Measurements from ENCODE around the gene OR56A5. TPM values are rescaled to one million over a fixed set of nuclear protein-coding genes. Genes with fewer than 3 reads are reported as not detected.

The OR56A5 gene
- total RNA-seq, 1 experiment from 2014 or later = not detected

DNA sequence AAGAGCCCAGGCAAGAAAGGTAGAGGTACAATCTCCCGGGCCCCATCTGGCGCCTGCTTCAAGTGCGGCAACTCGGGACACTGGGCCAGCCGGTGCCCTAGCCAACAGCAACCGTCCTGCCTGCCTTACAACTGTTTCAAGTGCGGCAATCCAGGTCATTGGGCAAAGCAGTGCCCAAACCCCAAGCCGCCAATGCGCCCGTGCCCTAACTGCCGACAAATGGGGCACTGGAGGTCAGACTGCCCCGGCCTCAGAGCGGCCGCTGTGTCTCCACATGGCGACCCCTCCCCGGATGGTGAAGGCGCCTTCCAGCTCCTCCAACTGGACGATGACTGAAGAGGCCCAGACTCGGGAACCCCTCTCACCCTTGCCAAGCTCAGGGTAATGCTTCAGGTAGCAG lies 37.7 kb downstream of the OR56A5 start:
- no peaks in the 10 kb centered on the region for H3K4me1 Mint-ChIP-seq
- Histone ChIP-seq H2BK20ac (ENCODE audit: low read depth, low read length, poor library complexity, severe bottlenecking) (no peak overlapping the region), H3T11ph (ENCODE audit: low read length) (no peak overlapping the region), H4K8ac (replicated peaks; ENCODE audit: insufficient read length, low read depth, low read length) (no peak overlapping the region), H3K27ac (ENCODE audit: insufficient read length, low read depth, low read length) (no peak overlapping the region), H3K4ac (ENCODE audit: low read depth, low read length) (no peak overlapping the region), H3K4me2 (ENCODE audit: insufficient read depth, insufficient read length, low read length) (no peak overlapping the region), H2BK5ac (ENCODE audit: insufficient read length, low read length) (no peak overlapping the region), H2AK5ac (ENCODE audit: insufficient read length, low read length) (no peak overlapping the region), H4K91ac (ENCODE audit: insufficient read length, low read depth, low read length) (no peak overlapping the region), H3K27me3 (ENCODE audit: insufficient read depth, low read length) (no peaks in the 10 kb centered on the region), H3K56ac (ENCODE audit: insufficient read length, low read depth, low read length) (no peak overlapping the region), H3K23me2 (ENCODE audit: insufficient read length, low read depth, low read length, poor library complexity, severe bottlenecking) (peaks cover 2% of the 10 kb centered on the region), H3K14ac (ENCODE audit: insufficient read depth, low read length) (no peak overlapping the region), H3K23ac (ENCODE audit: insufficient read length, low read depth, low read length) (no peak overlapping the region), H3K79me1 (ENCODE audit: insufficient read depth, low read depth, low read length, poor library complexity, severe bottlenecking) (no peaks in the 10 kb centered on the region), H2BK15ac (ENCODE audit: low read depth, low read length) (no peak overlapping the region), H3K18ac (ENCODE audit: insufficient read length, low read depth, low read length) (no peak overlapping the region), H4K5ac (ENCODE audit: insufficient read length, low read depth, low read length) (no peak overlapping the region), H3K4me1 (ENCODE audit: insufficient read depth, low read length) (no peaks in the 10 kb centered on the region), H2AFZ (ENCODE audit: low read length) (no peak overlapping the region), H2BK12ac (ENCODE audit: insufficient read length, low read depth, low read length) (no peak overlapping the region), H3K9me3 (ENCODE audit: control insufficient read depth, low read depth, low read length) (no peaks in the 10 kb centered on the region), H4K20me1 (ENCODE audit: control insufficient read depth, insufficient read depth, insufficient read length) (no peaks in the 10 kb centered on the region), H3K79me2 (ENCODE audit: insufficient read depth, low read length) (no peaks in the 10 kb centered on the region), H2BK120ac (ENCODE audit: low read depth, low read length, poor library complexity, severe bottlenecking) (no peak overlapping the region), H3K9ac (ENCODE audit: extremely low read depth, insufficient read length, low read length) (no peak overlapping the region)
- WGBS (ENCODE audit: extremely low coverage, insufficient read length, low lambda C conversion rate) = no CpG with 5 or more reads among the region's 19 CpGs
- TF ChIP-seq, protein P1, sequence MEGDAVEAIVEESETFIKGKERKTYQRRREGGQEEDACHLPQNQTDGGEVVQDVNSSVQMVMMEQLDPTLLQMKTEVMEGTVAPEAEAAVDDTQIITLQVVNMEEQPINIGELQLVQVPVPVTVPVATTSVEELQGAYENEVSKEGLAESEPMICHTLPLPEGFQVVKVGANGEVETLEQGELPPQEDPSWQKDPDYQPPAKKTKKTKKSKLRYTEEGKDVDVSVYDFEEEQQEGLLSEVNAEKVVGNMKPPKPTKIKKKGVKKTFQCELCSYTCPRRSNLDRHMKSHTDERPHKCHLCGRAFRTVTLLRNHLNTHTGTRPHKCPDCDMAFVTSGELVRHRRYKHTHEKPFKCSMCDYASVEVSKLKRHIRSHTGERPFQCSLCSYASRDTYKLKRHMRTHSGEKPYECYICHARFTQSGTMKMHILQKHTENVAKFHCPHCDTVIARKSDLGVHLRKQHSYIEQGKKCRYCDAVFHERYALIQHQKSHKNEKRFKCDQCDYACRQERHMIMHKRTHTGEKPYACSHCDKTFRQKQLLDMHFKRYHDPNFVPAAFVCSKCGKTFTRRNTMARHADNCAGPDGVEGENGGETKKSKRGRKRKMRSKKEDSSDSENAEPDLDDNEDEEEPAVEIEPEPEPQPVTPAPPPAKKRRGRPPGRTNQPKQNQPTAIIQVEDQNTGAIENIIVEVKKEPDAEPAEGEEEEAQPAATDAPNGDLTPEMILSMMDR (conservative IDR thresholded peaks at IDR 0.05) = no peak
- H3K27me3 Mint-ChIP-seq (ENCODE audit: low read depth) = peaks cover 1% of the 10 kb centered on the region
- peaks cover 16 to 38% (median 20%) of the 10 kb centered on the region in 3 experiments for H3K36me3 Mint-ChIP-seq (ENCODE audit: insufficient read depth in 1 of 3, low read depth in 3 of 3)
- no peak overlapping the region for H3K4me3 Mint-ChIP-seq
- peaks cover 35 to 42% of the 10 kb centered on the region in 2 experiments for H3K9me3 Mint-ChIP-seq
- no peak overlapping the region for H3K27ac Mint-ChIP-seq
- no peak for DNase-seq

All from H9 (cell line).